BE2C (cell line): Measurements from ENCODE around the gene ABCB9.

Experiments
- DNase-seq: peaks from one replicate; pipeline ENCODE4 v3.0.0-alpha.2; 2020
- H3K27me3 ChIP-seq: fragments of 250-450 bp; sonication (Bioruptor Pico); 2 replicates; pipeline ENCODE4 v1.5.1; 2020; ENCODE audit warnings: mild to moderate bottlenecking
- H3K36me3 ChIP-seq: fragments of 250-450 bp; sonication (Bioruptor Pico); 2 replicates; pipeline ENCODE4 v1.5.1; 2020; ENCODE audit warnings: mild to moderate bottlenecking
- H3K4me1 ChIP-seq: fragments of 250-450 bp; sonication (Bioruptor Pico); 2 replicates; pipeline ENCODE4 v1.5.1; 2020
- H3K4me3 ChIP-seq: 2 replicates; pipeline ENCODE4 v1.5.1; 2011; ENCODE audit warnings: low read depth, low read length
- H3K9me3 ChIP-seq: fragments of 250-450 bp; sonication (Bioruptor Pico); 2 replicates; pipeline ENCODE4 v1.5.1; 2020
- CTCF ChIP-seq: IDR thresholded peaks from 2 replicates; pipeline ENCODE4 v1.5.1; 2012; ENCODE audit warnings: mild to moderate bottlenecking, low read depth, low read length

ABCB9 gene

GRCh38 chr12:123006977-123007376, 40.7 kb upstream of the ABCB9 start:
- Histone ChIP-seq H3K4me3 (no peak overlapping the region), H3K9me3 (no peaks in the 10 kb centered on the region), H3K36me3 (no peaks in the 10 kb centered on the region), H3K4me1 (peaks cover 9% of the 10 kb centered on the region), H3K27me3 (no peaks in the 10 kb centered on the region)
- TF ChIP-seq CTCF, result no peak
- DNase-seq, result no peak

- Histone ChIP-seq H3K9me3 (no peaks in the 10 kb centered on the region), H3K36me3 (no peaks in the 10 kb centered on the region), H3K4me3 (no peak overlapping the region), H3K27me3 (no peaks in the 10 kb centered on the region), H3K4me1 (no peaks in the 10 kb centered on the region)
- DNase-seq, result no peak
- TF ChIP-seq CTCF, result no peak
Measured at GRCh38 chr12:123005081-123005626, 38.9 kb upstream of the ABCB9 start.

GRCh38 chr12:123004287-123004686, 38.0 kb upstream of the ABCB9 start:
- Histone ChIP-seq H3K4me3 (no peak overlapping the region), H3K9me3 (no peaks in the 10 kb centered on the region), H3K4me1 (no peaks in the 10 kb centered on the region), H3K36me3 (no peaks in the 10 kb centered on the region), H3K27me3 (no peaks in the 10 kb centered on the region)
- DNase-seq, result no peak
- no peak for TF ChIP-seq CTCF

- H3K9me3 ChIP-seq, result no peaks in the 10 kb centered on the region
- H3K36me3 ChIP-seq, result no peaks in the 10 kb centered on the region
- no peak for TF ChIP-seq CTCF
- H3K4me3 ChIP-seq, result no peak overlapping the region
- DNase-seq, result no peak
- H3K27me3 ChIP-seq, result no peaks in the 10 kb centered on the region
- no peaks in the 10 kb centered on the region for H3K4me1 ChIP-seq
Measured at GRCh38 chr12:123003257-123003656, 37.0 kb upstream of the ABCB9 start.

- no peak overlapping the region for H3K4me3 ChIP-seq
- no peaks in the 10 kb centered on the region for H3K9me3 ChIP-seq
- no peak for DNase-seq
- H3K27me3 ChIP-seq, result no peaks in the 10 kb centered on the region
- H3K36me3 ChIP-seq, result no peaks in the 10 kb centered on the region
- no peaks in the 10 kb centered on the region for H3K4me1 ChIP-seq
- TF ChIP-seq CTCF, result no peak
Measured at GRCh38 chr12:123001464-123001863, 35.2 kb upstream of the ABCB9 start.

- Histone ChIP-seq H3K36me3 (no peaks in the 10 kb centered on the region), H3K9me3 (no peaks in the 10 kb centered on the region), H3K4me1 (no peaks in the 10 kb centered on the region), H3K4me3 (no peak overlapping the region), H3K27me3 (no peaks in the 10 kb centered on the region)
- no peak for DNase-seq
- no peak for TF ChIP-seq CTCF
Measured at GRCh38 chr12:123000578-123000977, 34.3 kb upstream of the ABCB9 start.
